Measurements from ENCODE around the gene B3GNT2.
A peak's percentile ranks its signal among the peaks of the same experiment; 100 is the strongest.
"Not testable (repeated sequence)": the region's sequence is repeated elsewhere in the genome, so short reads cannot be mapped to it uniquely, and the experiment has no call there.

B3GNT2 gene

DNA sequence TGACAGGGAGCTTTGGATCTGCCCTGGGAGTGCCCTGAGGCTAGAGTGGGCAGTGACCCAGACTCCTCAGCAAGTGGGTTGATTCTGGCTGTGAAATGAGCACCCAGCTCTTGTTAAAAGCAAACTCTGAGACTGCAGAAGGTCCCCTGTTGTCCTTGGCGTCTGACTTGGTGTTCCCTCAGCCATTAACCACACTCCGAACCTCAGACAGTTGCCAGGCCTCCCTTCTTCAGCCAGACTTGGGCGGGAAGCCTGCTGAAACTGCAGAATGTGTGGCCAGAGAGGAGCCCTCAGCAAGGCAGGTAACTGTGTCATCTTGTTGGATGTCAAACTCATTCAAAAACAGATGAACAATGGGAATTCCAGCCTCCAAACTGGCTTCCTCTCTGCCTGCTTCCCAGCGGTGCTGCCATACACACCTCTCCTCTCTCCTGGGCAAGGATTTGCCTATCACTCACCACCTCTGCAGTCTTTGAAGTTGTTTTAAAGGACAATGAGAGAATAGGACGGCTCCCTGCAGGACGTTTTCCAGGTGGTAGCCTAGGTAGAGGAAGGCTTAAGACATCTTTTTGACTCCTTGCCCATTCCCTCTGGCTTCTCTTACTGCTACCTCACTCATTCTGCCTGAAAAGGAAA lies 38.9 kb upstream of the B3GNT2 start:
- FAIRE-seq (no peak), DNase-seq (ENCODE audit: insufficient read length, low spot score) (no peak)
- TF ChIP-seq, protein P1, sequence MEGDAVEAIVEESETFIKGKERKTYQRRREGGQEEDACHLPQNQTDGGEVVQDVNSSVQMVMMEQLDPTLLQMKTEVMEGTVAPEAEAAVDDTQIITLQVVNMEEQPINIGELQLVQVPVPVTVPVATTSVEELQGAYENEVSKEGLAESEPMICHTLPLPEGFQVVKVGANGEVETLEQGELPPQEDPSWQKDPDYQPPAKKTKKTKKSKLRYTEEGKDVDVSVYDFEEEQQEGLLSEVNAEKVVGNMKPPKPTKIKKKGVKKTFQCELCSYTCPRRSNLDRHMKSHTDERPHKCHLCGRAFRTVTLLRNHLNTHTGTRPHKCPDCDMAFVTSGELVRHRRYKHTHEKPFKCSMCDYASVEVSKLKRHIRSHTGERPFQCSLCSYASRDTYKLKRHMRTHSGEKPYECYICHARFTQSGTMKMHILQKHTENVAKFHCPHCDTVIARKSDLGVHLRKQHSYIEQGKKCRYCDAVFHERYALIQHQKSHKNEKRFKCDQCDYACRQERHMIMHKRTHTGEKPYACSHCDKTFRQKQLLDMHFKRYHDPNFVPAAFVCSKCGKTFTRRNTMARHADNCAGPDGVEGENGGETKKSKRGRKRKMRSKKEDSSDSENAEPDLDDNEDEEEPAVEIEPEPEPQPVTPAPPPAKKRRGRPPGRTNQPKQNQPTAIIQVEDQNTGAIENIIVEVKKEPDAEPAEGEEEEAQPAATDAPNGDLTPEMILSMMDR (IDR thresholded peaks at IDR 0.05; ENCODE audit: insufficient read depth, missing control alignments), result no peak

GRCh38 chr2:62158444-62159121 lies 37.3 kb upstream of the B3GNT2 start:
- no peak for DNase-seq (ENCODE audit: insufficient read length, low spot score)
- no peak for FAIRE-seq
- TF ChIP-seq, protein P1 (IDR thresholded peaks at IDR 0.05; ENCODE audit: insufficient read depth, missing control alignments), result no peak

GRCh38 chr2:62160691-62161090 lies 35.2 kb upstream of the B3GNT2 start:
- not testable (repeated sequence) for DNase-seq (ENCODE audit: insufficient read length, low spot score); FAIRE-seq

GRCh38 chr2:62163106-62163831 lies 32.6 kb upstream of the B3GNT2 start:
- FAIRE-seq, result peak; percentile 68
- no peak for DNase-seq (ENCODE audit: insufficient read length, low spot score)
- TF ChIP-seq, protein P1 (IDR thresholded peaks at IDR 0.05; ENCODE audit: insufficient read depth, missing control alignments), result no peak

- no peak for DNase-seq (ENCODE audit: insufficient read length, low spot score)
- TF ChIP-seq, protein P1 (IDR thresholded peaks at IDR 0.05; ENCODE audit: insufficient read depth, missing control alignments), result no peak
- no peak for FAIRE-seq
Measured at GRCh38 chr2:62163834-62164233, 32.1 kb upstream of the B3GNT2 start.

- TF ChIP-seq, protein P1 (IDR thresholded peaks at IDR 0.05; ENCODE audit: insufficient read depth, missing control alignments), result no peak
- FAIRE-seq (no peak), DNase-seq (ENCODE audit: insufficient read length, low spot score) (no peak)
Measured at GRCh38 chr2:62175728-62176127, 20.2 kb upstream of the B3GNT2 start.

GRCh38 chr2:62176801-62177200 lies 19.1 kb upstream of the B3GNT2 start:
- DNase-seq (ENCODE audit: insufficient read length, low spot score) (no peak), FAIRE-seq (no peak)
- TF ChIP-seq, protein P1 (IDR thresholded peaks at IDR 0.05; ENCODE audit: insufficient read depth, missing control alignments), result no peak

Data from D721Med (cell line).